IPS-18c (cell line): ENCODE measurements around the gene ODC1.
"Not testable (repeated sequence)": the region's sequence is repeated elsewhere in the genome, so short reads cannot be mapped to it uniquely, and the experiment has no call there.

ENCODE experiments used
- H3K4me3 ChIP-seq: 2 replicates; pipeline ENCODE4 v1.7.0; 2013; ENCODE audit warnings: low read depth, mild to moderate bottlenecking, low read length, moderate library complexity; ENCODE audit not compliant: insufficient read depth
- H3K9me3 ChIP-seq: one replicate; pipeline ENCODE4 v1.6.1; 2013; ENCODE audit warnings: mild to moderate bottlenecking, low read length, moderate library complexity; ENCODE audit not compliant: control insufficient read depth, insufficient read depth

Gene ODC1

GRCh38 chr2:10444463-10444862, 3.7 kb downstream of the ODC1 start:
- H3K9me3 ChIP-seq: no peaks in the 10 kb centered on the region
- no peak overlapping the region for H3K4me3 ChIP-seq

GRCh38 chr2:10442469-10443126, 5.5 kb downstream of the ODC1 start:
- H3K4me3 ChIP-seq, H3K9me3 ChIP-seq: not testable (repeated sequence)

- Histone ChIP-seq H3K9me3 (no peaks in the 10 kb centered on the region), H3K4me3 (no peak overlapping the region)
These were observed 6.2 kb downstream of the ODC1 start for GRCh38 chr2:10441948-10442347.

- Histone ChIP-seq H3K9me3 (no peaks in the 10 kb centered on the region), H3K4me3 (no peak overlapping the region)
These were observed 7.4 kb downstream of the ODC1 start for GRCh38 chr2:10440736-10441135.

GRCh38 chr2:10439971-10440370, 8.2 kb downstream of the ODC1 start:
- Histone ChIP-seq H3K9me3 (no peaks in the 10 kb centered on the region), H3K4me3 (no peak overlapping the region)

- Histone ChIP-seq H3K4me3 (no peak overlapping the region), H3K9me3 (no peaks in the 10 kb centered on the region)
These were observed 8.8 kb downstream of the ODC1 start for GRCh38 chr2:10439185-10439879.

- Histone ChIP-seq H3K9me3 (no peaks in the 10 kb centered on the region), H3K4me3 (no peak overlapping the region)
These were observed 9.4 kb downstream of the ODC1 start for GRCh38 chr2:10438688-10439087.

- no peak overlapping the region for H3K4me3 ChIP-seq
- H3K9me3 ChIP-seq: no peaks in the 10 kb centered on the region
These were observed 10.3 kb downstream of the ODC1 start for GRCh38 chr2:10437806-10438205.

GRCh38 chr2:10436583-10437110, 11.5 kb downstream of the ODC1 start:
- H3K4me3 ChIP-seq: no peak overlapping the region
- no peaks in the 10 kb centered on the region for H3K9me3 ChIP-seq

GRCh38 chr2:10435820-10436204, 12.3 kb downstream of the ODC1 start:
- no peaks in the 10 kb centered on the region for H3K9me3 ChIP-seq
- H3K4me3 ChIP-seq: no peak overlapping the region

- Histone ChIP-seq H3K9me3 (peaks cover 4% of the 10 kb centered on the region), H3K4me3 (no peak overlapping the region)
These were observed 13.0 kb downstream of the ODC1 start for GRCh38 chr2:10434886-10435819.

GRCh38 chr2:10433947-10434885, 13.9 kb downstream of the ODC1 start:
- Histone ChIP-seq H3K4me3 (no peak overlapping the region; the same call in 1 of the 2 replicates), H3K9me3 (peaks cover 4% of the 10 kb centered on the region)

- H3K4me3 ChIP-seq: no peak overlapping the region
- H3K9me3 ChIP-seq: peaks cover 4% of the 10 kb centered on the region
These were observed 14.7 kb downstream of the ODC1 start for GRCh38 chr2:10433264-10433946.

GRCh38 chr2:10432311-10433181, 15.6 kb downstream of the ODC1 start:
- Histone ChIP-seq H3K9me3 (peaks cover 4% of the 10 kb centered on the region), H3K4me3 (peak overlapping the region; percentile 31; the same call in 1 of the 2 replicates)

GRCh38 chr2:10431797-10432196, 16.3 kb downstream of the ODC1 start:
- peak overlapping the region; percentile 31; the same call in 1 of the 2 replicates for H3K4me3 ChIP-seq
- H3K9me3 ChIP-seq: peaks cover 4% of the 10 kb centered on the region
